BE2C (cell line): ENCODE results near the gene MGST2.

Experiments
- DNase-seq: peaks from one replicate; pipeline ENCODE4 v3.0.0-alpha.2; 2020
- H3K27me3 ChIP-seq: fragments of 250-450 bp; sonication (Bioruptor Pico); 2 replicates; pipeline ENCODE4 v1.5.1; 2020; ENCODE audit warnings: mild to moderate bottlenecking
- H3K36me3 ChIP-seq: fragments of 250-450 bp; sonication (Bioruptor Pico); 2 replicates; pipeline ENCODE4 v1.5.1; 2020; ENCODE audit warnings: mild to moderate bottlenecking
- H3K4me1 ChIP-seq: fragments of 250-450 bp; sonication (Bioruptor Pico); 2 replicates; pipeline ENCODE4 v1.5.1; 2020
- H3K4me3 ChIP-seq: 2 replicates; pipeline ENCODE4 v1.5.1; 2011; ENCODE audit warnings: low read depth, low read length
- H3K9me3 ChIP-seq: fragments of 250-450 bp; sonication (Bioruptor Pico); 2 replicates; pipeline ENCODE4 v1.5.1; 2020
- CTCF ChIP-seq: IDR thresholded peaks from 2 replicates; pipeline ENCODE4 v1.5.1; 2012; ENCODE audit warnings: mild to moderate bottlenecking, low read depth, low read length

Gene MGST2

DNA sequence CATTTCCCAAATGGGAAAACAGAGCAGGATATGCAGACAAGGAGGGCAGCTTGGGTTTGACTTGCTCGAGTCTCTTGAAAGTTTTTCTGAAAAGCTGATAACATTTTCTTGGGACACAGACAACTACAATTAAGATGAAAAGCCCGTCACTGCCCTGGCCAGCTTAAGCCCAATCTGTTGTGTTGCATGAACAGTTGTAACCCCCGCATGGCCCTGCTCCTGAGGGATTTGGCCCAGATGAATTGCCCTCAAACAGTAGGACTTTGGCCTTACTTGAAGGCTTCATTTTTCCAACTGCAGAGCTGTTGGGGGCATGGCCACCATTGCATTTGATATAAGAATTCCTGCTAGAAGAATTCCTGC, 40.5 kb upstream of the MGST2 start:
- DNase-seq: no peak
- Histone ChIP-seq H3K4me3 (no peak overlapping the region), H3K27me3 (no peaks in the 10 kb centered on the region), H3K4me1 (no peaks in the 10 kb centered on the region), H3K36me3 (no peaks in the 10 kb centered on the region), H3K9me3 (no peaks in the 10 kb centered on the region)
- TF ChIP-seq CTCF: no peak

DNA sequence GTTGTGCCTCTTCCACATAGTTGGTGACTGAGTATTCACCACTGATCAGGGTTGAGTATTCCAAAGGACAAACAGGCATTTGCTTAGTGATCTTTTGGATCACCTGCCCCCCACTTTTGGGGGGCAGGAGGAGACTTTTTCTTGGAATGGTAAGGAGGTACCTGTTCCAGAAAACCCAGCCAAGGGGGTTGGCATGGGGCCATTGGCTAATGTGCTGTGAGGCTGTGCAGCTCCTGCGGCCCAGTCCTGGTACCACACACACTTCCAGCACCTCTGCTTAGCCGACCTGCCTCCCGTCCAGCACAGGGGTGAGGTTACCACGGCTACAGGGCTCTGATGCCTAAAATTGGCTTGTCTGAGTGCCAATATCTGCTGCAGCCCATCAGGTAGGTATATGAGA, 40.1 kb upstream of the MGST2 start:
- Histone ChIP-seq H3K4me1 (no peaks in the 10 kb centered on the region), H3K27me3 (no peaks in the 10 kb centered on the region), H3K4me3 (no peak overlapping the region), H3K9me3 (no peaks in the 10 kb centered on the region), H3K36me3 (no peaks in the 10 kb centered on the region)
- no peak for DNase-seq
- no peak for TF ChIP-seq CTCF

DNA sequence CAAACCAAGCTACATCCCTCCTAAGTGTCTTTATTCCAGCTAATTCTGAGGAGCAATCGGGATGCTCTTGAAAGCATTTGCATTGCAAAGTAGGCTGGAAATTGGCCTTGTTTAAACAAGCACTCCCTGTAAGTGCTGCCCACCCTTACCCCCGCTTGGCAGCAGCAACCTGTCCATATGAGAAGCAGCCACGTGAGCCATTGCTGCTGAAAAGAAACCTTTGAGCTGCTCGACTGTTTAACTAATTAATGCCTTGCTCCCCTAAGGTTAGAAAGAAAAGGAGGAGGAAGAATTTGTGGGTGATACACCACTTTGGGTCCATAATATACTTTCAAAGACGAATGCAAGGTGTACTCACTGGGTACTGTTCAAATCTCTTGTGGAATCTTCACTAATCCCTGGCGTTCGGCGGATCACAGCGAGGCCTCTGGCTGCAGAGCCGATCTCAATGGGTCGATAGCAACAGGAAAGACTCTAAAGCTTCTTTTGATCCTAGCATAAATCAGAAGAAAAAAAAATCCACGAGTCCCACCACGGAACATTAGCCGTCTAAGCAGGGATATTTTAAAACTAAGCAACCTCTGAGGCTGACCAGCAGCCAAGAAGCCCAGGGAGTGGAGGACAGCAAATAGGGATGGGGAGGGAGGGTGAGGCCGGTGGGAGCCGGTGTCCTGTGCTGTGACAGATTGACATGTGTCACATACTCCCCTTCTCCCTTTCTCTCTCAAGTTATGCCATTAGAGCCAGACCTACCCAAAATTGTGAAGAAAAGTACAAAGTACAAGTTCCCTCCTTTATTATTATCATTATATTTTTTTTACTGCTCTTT, 37.2 kb upstream of the MGST2 start:
- Histone ChIP-seq H3K9me3 (no peaks in the 10 kb centered on the region), H3K27me3 (no peaks in the 10 kb centered on the region), H3K4me3 (no peak overlapping the region), H3K4me1 (no peaks in the 10 kb centered on the region), H3K36me3 (no peaks in the 10 kb centered on the region)
- TF ChIP-seq CTCF: no peak
- no peak for DNase-seq

GRCh38 chr4:139629436-139630125, 36.0 kb upstream of the MGST2 start:
- DNase-seq: no peak
- no peak for TF ChIP-seq CTCF
- Histone ChIP-seq H3K9me3 (no peaks in the 10 kb centered on the region), H3K4me1 (no peaks in the 10 kb centered on the region), H3K27me3 (no peaks in the 10 kb centered on the region), H3K4me3 (no peak overlapping the region), H3K36me3 (no peaks in the 10 kb centered on the region)

DNA sequence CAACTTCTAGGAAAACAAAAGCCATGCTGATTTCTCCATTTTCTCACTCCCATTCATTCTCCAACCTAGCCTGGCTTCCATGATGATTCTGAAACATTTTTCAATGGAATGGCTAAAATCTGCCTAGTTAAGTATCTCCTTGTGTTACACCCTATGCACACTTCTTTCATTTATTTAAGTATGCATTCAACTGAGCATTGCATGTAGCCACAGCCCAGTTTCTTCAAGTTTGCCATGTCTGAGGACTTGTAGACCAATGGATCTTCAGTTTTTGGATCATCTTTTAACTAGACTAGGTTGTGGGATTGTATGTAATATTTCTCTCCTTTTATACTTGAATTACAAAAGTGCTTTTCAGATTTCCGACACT, 35.5 kb upstream of the MGST2 start:
- TF ChIP-seq CTCF: no peak
- Histone ChIP-seq H3K4me1 (no peaks in the 10 kb centered on the region), H3K27me3 (no peaks in the 10 kb centered on the region), H3K4me3 (no peak overlapping the region), H3K9me3 (no peaks in the 10 kb centered on the region), H3K36me3 (no peaks in the 10 kb centered on the region)
- DNase-seq: no peak

DNA sequence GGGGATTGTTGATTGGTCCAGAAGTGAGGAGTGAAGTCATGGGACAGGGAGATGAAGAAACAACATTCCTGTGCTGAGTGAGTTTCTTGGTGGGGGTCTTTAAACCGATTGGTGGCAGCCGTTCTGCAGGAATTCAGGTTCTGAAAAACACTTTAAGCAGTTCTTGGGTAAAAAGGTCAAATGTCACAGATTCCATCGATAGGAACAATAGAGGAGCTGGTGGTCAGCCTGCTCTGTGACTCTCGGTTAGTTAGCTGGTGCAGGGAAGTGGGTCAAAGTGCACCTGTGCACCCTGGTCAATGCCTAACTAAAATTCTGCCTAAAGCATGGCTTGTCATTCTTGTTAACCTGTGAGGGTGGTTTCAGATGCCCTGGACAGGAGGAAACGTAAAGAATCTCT, 34.6 kb upstream of the MGST2 start:
- H3K9me3 ChIP-seq: no peaks in the 10 kb centered on the region
- no peaks in the 10 kb centered on the region for H3K4me1 ChIP-seq
- no peak for TF ChIP-seq CTCF
- no peak overlapping the region for H3K4me3 ChIP-seq
- DNase-seq: no peak
- no peaks in the 10 kb centered on the region for H3K27me3 ChIP-seq
- H3K36me3 ChIP-seq: no peaks in the 10 kb centered on the region
